ENCODE measurements around the gene SLC9A3.
A peak's percentile ranks its signal among the peaks of the same experiment; 100 is the strongest.

The SLC9A3 gene

DNA sequence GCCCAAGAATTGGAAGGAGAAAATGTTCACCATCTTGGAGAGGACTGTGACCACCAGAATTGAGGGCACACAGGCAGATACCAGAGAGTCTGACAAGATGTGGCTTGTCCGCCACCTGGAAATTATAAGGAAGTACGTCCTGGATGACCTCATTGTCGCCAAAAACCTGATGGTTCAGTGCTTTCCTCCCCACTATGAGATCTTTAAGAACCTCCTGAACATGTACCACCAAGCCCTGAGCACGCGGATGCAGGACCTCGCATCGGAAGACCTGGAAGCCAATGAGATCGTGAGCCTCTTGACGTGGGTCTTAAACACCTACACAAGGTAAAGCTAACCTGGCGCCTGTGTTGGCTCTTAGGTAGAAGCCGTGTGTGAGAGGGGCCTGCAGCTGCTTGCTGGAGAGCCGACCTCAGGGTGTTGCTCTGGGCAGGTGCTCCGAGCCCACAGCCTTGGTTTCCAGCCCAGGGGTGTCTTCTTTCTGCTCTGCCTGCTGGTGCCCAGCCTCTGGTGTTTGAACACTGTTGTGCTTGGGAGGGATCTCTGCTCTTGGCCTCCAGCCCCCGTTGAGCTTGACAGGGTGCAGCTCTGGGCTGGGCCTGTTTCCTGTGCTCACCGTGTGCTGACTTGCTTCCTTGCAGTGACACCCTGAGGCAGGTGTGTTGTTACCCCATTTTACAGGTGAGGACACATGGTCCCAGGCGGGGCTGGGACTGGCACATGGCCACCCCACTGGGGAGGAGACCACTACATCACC, 70.3 kb downstream of the SLC9A3 start:
- DNase-seq (ENCODE audit: low read depth), result peak; percentile 79
- no peak overlapping the region for H3K4me3 ChIP-seq (ENCODE audit: low read length)
- TF ChIP-seq, protein P1, sequence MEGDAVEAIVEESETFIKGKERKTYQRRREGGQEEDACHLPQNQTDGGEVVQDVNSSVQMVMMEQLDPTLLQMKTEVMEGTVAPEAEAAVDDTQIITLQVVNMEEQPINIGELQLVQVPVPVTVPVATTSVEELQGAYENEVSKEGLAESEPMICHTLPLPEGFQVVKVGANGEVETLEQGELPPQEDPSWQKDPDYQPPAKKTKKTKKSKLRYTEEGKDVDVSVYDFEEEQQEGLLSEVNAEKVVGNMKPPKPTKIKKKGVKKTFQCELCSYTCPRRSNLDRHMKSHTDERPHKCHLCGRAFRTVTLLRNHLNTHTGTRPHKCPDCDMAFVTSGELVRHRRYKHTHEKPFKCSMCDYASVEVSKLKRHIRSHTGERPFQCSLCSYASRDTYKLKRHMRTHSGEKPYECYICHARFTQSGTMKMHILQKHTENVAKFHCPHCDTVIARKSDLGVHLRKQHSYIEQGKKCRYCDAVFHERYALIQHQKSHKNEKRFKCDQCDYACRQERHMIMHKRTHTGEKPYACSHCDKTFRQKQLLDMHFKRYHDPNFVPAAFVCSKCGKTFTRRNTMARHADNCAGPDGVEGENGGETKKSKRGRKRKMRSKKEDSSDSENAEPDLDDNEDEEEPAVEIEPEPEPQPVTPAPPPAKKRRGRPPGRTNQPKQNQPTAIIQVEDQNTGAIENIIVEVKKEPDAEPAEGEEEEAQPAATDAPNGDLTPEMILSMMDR (IDR thresholded peaks at IDR 0.05; ENCODE audit: insufficient read depth, low read depth, low read length, missing control alignments), result peak; percentile 0

DNA sequence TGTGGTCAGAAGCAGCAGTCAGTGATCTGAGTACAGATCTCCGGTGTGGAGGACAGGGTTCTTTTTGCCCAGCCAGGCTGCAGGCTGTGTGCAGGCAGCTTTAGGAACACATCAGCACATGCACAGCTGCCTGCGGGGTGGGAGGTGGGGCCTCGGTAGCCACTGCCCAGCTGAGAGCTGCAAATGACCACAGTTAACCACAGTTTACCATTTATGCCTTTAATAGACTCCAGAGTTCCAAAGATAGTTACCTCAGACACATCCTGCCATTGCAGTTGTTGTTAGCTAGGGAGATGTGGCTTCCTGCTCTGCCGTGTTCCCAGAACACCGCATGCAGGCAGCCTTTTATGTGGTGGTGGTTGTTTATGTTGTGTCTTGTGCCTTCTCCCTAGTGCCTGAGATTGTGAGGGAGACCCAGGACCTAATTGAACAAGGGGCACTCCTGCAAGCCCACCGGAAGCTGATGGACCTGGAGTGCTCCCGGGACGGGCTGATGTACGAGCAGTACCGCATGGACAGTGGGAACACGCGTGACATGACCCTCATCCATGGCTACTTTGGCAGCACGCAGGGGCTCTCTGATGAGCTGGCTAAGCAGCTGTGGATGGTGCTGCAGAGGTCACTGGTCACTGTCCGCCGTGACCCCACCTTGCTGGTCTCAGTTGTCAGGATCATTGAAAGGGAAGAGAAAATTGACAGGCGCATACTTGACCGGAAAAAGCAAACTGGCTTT, 71.1 kb downstream of the SLC9A3 start:
- DNase-seq (ENCODE audit: low read depth), result no peak
- TF ChIP-seq, protein P1 (IDR thresholded peaks at IDR 0.05; ENCODE audit: insufficient read depth, low read depth, low read length, missing control alignments), result no peak
- no peak overlapping the region for H3K4me3 ChIP-seq (ENCODE audit: low read length)

DNA sequence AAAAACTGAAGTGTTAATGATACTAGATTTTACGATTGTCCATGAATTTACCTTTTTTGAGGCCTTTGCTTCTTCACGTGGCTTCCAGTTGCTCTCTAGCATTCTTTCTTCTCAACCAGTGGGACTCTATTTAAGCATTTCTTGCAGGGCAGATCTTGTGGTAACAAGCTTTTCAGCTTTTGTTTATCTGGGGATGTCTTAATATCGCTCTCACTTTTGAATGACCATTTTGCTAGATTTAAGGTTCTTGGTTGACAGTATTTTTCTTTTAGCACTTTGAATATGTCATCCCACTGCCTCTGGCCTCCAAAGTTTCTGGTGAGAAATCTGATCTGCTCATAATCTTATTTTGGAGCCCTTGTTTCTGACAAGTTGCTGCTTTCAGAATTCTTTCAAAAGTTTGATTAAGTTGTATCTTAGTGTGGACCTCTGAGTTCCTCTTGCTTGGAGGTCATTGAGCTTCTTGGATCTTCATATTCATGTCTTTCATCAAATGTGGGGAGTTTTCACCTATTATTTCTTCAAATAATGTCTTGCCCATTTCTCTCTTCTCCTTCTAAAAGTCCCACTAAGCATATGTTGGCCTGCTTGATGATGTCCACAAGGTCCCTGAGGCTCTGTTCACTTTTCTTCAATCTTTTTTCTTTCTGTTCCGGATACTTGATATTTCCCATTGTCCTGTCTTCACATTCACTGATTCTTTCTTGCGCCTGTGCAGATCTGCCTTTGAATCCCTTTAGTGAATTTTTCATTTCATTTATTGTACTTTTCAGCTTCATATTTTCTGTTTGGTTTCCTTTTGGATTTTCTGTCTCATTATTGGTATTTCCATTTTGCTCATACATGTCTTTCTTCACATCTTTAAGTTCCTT, 72.4 kb downstream of the SLC9A3 start:
- DNase-seq (ENCODE audit: low read depth), result no peak
- TF ChIP-seq, protein P1 (IDR thresholded peaks at IDR 0.05; ENCODE audit: insufficient read depth, low read depth, low read length, missing control alignments), result no peak
- no peak overlapping the region for H3K4me3 ChIP-seq (ENCODE audit: low read length)

DNA sequence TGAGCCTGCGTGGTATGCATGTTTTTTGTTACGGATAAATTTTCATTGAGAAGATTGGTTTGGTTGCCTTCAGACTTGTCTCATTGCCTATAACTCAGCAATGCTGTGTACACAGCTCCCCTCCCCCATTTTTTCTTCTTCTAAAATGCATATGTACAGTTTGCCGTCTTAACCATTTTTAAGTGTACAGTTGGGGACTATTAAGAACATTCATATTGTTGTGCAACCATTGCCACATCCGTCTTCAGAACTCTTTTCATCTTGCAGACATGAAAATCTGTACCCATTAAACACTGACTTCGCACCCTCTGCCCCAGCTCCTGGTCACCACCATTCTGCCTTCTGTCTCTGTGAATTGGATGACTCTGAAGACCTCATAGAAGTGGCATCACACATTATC, 75.1 kb downstream of the SLC9A3 start:
- no peak for DNase-seq (ENCODE audit: low read depth)
- TF ChIP-seq, protein P1 (IDR thresholded peaks at IDR 0.05; ENCODE audit: insufficient read depth, low read depth, low read length, missing control alignments), result no peak
- no peak overlapping the region for H3K4me3 ChIP-seq (ENCODE audit: low read length)

DNA sequence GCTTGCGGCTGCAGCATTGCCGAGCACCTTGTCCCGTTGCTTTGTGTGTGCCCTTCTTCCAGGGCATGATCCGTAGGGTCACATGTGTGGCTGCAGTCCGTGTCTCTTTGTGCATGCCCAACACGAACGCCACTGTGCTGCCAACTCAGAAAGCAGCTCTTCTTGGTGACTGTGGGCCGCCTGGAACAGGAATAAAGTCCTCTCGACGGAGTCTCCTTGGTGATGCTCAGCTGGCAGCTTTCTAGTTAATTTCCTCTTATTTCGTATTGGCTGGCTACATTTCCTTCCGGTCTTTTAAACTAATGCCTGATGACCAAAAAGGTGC, 75.5 kb downstream of the SLC9A3 start:
- no peak for DNase-seq (ENCODE audit: low read depth)
- TF ChIP-seq, protein P1 (IDR thresholded peaks at IDR 0.05; ENCODE audit: insufficient read depth, low read depth, low read length, missing control alignments), result no peak
- no peak overlapping the region for H3K4me3 ChIP-seq (ENCODE audit: low read length)

DNA sequence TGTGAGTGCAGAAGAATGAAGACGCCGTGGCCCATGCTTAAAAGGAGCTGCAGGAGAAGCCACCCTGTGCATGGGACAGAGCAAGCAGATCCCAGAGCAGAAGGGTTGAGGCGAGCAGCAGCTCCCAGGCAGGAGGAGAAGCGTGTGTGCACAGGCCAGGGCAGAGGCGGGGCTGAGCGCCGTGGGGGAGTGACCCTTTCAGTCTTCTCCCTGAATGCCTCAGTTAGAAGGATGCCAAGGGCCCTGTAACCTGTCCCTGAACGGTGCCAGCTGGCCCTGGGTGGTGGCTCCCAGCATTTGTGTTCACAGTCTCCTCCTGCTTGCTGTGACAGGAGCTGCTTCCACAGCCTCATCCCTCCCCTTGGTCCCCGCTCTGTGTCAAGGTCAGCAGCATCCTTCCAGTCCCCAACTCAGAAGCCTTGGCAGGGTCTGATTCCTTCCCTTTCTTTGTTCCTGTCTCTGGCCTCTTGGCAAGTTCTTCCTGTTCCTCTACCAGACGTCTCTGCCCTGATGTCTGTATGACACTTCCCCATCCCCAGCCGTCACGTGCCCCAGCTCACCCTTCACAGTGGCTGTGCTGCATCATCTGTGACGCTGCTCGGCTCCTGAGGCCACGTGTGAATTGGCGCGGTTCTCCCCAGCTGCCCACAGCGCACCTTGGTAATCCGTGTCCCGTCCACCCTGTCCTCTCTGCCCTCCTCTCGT, 76.0 kb downstream of the SLC9A3 start:
- TF ChIP-seq, protein P1 (IDR thresholded peaks at IDR 0.05; ENCODE audit: insufficient read depth, low read depth, low read length, missing control alignments), result no peak
- no peak for DNase-seq (ENCODE audit: low read depth)
- H3K4me3 ChIP-seq (ENCODE audit: low read length), result no peak overlapping the region

Data from epithelial cell of esophagus (primary cell).